Fibroblast of skin of back (primary cell): ENCODE data around the gene ARIH2.
A peak's percentile ranks its signal among the peaks of the same experiment; 100 is the strongest.

ENCODE experiments used
- DNase-seq: peaks from one replicate; pipeline ENCODE4 v3.0.0-alpha.2; 2013

Gene ARIH2

DNA sequence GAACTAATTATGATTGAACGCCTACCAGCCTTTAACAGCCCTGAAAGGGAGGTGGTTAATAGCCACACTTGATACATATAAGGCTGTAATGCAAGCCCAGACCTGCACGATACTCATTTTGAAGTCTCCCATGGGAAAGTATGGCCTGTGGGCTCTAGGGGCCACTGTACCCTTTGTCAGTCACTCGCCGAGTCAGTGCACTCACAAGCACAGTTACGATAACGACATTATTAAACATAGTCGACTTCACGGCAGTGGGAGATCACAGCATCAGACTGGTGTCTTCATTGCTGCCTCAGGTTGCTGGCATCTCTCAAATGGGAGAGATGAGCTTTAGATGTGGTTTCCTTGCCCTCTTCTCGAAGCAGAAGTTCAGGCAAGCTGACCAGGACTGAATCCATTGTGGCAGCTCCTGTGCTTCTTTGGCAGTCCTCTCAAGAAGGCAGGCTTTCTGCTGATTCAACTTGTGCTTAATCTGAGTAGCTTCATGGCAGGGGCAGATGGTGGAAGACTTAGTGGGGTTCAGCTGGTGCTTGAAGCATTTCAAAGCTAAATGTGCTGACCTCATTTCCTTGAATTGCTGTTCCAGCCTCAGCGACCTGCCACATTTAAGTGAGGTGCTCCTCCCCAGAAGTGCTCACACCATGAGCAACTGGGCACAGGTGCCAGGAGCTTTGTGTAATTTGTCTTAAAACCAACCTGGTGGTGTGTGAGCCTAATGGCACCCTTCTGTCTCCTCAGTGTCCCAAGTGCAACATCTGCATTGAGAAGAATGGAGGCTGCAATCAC lies 55.6 kb downstream of the ARIH2 start:
- no peak for DNase-seq

DNA sequence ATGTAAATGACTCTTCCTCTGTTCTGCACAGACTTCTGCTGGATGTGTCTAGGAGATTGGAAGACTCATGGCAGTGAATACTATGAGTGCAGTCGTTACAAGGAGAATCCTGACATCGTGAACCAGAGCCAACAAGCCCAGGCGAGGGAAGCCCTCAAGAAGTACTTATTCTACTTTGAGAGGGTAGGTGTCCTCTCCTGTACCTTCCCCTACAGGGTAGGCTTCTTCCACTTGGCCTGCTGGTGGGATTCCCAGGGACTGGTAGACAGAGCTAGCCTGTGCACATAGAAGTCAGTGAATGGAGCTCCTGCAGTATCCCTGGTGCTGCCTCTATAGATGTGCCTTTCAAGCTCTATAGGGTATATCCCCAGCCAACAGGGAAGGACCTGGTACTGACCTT lies 60.8 kb downstream of the ARIH2 start:
- no peak for DNase-seq

DNA sequence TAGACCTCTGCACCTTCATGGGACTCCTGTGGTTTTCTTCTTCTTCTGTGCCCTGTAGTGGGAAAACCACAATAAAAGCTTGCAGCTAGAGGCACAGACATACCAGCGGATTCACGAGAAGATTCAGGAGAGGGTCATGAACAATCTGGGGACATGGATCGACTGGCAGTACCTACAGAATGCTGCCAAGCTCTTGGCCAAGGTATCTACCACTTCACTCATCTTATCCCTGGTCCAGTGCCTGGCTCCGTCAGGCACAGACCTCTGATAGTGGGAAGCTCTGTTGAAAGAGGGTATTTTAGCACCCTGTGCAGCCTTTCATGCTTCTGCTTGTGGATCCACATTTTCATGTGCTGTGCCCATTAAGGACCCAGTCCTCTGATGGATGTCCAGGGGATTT lies 61.7 kb downstream of the ARIH2 start:
- no peak for DNase-seq

DNA sequence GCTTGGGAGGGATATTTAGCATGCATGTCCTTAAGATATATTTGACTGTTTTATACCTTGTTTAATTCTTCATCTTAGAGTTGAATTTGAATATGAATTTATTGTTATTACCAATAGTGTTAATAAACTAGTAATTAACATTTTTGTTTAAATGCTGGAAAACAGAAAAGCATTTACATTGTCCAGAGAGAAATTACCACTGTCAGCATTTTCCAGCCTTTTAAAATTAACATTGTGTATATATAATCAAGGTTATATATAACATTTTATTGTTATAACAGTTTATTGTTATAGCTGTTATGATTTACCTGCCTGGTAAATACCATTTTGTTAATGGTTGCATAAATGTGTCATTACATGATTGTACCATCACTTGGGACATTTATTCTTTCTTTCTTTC lies 63.4 kb downstream of the ARIH2 start:
- no peak for DNase-seq

DNA sequence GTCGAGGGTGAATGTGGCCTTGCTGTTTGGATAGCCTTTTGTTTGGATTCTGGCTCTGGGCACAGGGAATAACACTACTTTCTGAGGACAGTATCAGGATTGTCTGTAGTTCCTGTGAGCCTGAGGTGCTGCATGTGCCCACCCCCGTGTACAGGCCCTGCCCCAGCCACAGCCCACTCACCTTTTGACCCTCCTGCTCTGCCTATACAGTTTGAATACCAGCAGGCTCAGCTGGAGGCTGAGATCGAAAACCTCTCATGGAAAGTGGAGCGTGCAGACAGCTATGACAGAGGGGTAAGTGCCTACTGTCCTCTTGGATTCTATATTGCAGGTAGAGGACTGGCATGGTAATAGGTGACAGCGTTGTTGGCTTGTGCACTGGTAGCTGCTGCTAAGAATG lies 64.0 kb downstream of the ARIH2 start:
- DNase-seq, result no peak

DNA sequence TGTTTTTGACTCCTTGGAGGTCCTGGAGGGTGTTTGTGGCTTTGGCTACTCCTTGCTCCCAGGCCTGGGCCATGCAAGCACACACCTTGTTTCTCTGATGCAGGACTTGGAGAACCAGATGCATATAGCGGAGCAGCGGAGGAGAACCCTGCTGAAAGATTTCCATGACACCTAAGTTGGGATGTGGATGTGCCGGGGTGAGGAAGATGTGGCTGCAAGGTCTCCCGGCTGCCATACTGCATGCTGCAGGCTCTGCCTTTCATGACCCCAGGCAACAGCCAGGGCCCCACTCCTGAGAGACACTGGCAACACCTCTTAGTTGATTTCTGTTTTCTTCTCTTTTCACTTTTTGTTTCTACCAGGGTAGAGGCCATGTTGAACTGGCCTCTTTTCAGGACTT lies 64.5 kb downstream of the ARIH2 start:
- no peak for DNase-seq

DNA sequence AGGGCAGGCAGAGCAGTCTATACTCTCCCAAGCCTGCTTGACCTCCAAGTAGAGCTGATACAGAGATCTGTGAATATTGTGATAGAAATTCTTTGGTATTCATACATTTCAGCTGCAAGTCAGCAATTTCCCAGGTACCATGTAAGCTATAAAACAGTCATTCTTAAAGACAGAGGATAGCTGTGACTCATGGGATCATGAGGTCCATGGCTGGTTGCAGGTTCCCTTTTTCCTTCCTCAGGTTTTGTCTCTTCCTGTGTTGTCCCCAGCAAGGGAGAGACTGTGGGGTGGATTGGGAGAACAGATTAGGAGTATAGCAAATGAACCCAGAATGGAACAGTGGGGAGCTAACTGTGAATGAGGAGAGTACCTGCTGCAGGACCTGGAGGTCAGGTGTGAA lies 66.0 kb downstream of the ARIH2 start:
- no peak for DNase-seq

DNA sequence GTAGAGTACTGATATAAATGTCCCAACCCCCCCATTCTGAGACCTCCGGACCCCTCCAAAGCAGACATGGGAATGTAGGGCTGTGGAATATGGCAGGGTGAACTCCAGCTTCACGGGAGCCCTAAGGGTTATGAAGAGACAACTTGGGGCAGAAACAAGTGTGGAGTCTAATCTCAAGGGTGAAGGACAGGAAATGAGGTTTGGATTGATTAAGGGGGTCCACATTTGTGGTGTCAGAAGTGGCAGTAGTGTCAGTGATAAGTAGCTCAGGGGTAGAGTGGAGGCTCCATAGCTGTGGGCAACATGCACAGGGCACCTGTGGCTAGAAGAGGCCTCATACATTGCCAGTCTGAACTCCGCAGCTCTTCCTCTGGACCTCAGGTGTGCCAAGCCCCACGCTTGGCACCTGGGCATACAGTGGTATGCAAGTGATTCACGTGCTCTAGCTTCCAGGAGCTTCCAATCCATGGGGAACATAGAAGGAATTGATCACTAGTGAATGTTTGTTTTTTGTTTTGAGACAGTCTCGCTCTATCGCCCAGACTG lies 67.3 kb downstream of the ARIH2 start:
- no peak for DNase-seq

DNA sequence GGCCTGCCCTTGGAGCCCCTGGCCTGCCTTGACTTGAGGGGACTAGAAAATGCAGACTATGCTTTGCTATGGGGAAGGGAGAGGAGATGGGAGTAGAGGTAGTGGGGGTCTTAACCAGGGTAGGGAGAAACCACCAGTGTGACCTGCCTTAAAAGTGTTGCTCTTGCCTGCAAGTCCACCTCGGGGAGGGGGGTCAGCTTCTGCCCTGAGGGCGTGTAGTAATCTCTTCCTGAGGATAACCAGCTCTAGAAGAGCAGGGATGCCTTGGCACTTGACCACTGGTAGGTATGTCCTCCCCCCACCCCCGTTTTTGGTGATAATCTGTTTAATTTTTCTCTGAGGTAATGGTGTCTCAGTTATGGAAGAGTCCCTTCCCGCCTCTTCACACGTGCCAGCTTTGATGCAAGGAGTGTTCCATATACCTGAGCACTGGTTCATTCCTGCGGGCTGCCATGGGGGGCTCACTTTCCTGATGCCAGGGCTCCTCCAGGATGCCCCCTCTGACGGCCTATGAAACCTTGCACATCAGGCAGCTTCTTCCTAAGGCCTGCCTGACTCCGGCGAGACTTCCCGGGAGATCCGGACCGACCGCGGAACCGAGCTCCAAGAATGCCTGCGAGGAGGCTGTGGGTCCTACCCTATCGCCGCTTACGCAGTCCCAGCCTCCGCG lies 70.6 kb downstream of the ARIH2 start:
- DNase-seq, result no peak

DNA sequence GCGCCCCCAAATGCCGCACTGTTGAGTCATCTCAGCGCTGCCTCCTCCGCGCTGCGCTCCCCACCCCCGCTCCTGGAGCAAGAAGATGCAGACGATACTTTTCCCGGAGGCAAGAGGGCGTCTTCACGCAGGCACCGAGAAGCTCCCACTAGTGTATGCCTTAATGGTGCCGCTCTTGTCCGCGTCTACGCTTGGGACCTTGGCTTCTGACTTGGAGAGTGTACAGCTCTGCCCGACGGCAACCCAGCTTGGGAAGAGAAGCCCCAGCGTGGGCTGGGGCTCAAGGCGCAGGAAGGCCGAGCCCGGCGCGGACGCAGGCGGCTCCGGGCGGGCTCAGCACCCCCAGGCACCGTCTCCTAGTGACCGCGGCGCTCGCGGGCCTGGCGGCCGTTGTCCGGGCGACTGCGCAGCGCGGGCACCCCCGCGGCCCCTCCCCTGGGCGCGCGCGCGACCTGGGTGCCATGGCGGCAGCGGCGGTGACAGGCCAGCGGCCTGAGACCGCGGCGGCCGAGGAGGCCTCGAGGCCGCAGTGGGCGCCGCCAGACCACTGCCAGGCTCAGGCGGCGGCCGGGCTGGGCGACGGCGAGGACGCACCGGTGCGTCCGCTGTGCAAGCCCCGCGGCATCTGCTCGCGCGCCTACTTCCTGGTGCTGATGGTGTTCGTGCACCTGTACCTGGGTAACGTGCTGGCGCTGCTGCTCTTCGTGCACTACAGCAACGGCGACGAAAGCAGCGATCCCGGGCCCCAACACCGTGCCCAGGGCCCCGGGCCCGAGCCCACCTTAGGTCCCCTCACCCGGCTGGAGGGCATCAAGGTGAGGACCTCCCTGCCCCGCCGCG lies 71.4 kb downstream of the ARIH2 start, which contains the start of gene P4HTM:
Gene P4HTM, plus strand, starts transcription at position 446 of the 840 bp plus-strand sequence. Its CDS starts 16 bp downstream, at position 462.
- DNase-seq, result peak; percentile 93

DNA sequence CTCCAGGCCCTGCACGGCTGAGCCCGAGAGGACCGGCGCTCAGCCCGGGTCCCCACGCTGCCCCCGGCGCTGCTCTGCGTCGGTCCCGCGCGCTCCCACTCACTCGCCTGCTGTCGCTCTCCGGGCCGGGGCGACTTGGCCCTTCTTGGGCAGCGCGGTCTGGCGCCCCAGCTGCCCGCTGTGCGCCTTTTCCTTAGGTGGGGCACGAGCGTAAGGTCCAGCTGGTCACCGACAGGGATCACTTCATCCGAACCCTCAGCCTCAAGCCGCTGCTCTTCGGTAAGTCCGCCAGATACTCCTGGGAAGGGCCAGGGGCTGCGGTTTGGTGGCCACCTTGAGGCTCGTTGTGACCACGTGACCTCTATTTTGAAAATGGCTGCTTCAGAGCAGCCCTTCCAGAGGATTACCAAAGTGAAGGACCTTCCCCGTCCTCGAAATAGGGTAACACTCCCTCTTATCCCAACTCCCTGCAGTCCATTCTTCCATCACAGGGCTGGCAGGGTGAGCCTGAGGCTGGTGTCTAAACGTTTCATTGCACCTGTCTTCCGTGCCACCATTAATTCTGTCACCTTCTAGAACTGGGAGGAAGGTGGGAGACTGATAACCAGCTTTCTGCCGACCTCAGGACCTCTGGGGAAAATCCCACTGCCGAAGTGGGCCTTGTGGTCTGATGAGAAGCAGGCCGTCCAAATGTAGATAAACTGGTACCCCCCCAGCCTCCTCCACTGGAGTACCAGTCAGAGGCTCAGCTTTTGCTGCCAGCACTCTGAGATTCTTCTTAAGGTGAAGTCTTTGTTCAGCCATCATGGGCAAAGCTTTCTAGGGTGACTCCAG lies 72.2 kb downstream of the ARIH2 start:
- DNase-seq, result peak; percentile 18

DNA sequence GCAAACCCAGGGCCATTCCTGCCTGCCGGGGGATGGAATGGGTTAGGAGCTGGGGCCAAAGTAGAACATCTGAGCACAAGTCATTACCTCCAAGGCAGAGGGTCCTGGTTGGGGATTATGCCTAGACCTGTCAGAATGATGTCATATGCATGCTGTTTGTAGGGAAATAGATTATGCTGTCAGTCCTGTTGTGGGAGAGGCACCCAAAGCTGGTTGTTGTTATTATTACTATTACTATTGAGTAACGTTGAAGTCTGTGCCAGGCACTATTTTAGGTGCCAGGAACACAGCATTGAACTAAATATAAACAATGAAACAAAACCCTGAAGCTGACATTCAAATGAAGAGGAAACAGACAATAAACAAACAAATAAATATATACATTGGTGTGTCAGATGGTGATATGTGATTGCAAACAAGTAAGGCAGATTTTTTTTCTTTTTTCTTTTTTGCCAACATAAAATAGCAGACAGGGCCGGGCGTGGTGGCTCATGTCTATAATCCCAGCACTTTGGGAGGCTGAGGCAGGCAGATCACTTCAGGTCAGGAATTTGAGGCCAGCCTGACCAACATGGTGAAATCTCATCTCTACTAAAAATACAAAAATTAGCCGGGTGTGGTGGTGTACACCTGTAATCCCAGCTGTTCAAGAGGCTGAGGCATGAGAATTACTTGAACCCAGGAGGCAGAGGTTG lies 73.4 kb downstream of the ARIH2 start:
- no peak for DNase-seq

DNA sequence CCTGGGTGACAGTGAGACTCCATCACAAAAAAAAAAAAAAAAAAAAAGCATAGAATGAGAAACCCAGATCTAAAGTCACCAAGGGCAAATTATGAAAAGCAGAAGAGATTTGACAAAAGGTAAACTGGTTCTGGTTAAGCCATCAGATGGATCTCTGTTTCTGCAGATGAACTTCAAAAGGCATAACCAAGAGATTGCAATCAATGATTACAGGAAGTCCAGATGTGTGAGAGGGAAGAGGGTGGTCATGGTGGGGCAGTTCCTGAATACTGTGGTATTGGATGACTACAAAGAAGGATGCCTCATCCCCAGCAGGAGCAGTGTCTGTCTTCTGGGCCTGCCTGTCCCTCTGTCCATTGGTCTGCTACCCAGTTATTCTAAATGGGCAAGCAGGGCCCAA lies 75.2 kb downstream of the ARIH2 start:
- no peak for DNase-seq

DNA sequence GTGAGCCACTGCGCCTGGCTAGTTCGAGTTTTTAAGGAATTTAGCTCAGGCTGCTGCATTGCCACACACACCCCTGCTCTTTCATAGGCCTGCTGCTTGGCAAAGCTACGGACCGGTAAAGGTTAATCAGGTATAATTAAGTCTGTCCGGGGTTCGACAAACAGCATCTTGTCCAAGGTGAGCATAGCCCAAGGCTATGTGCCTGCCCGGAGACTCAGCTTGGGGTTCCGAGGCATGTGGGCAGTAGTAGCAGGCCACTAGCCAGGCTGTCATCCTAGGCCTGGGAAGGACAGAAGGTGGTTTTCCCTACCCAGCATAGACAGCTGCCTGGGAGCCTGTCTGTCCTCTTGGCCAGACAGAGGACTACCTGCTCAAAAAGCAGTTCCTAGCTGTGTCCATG lies 78.0 kb downstream of the ARIH2 start:
- DNase-seq, result no peak

DNA sequence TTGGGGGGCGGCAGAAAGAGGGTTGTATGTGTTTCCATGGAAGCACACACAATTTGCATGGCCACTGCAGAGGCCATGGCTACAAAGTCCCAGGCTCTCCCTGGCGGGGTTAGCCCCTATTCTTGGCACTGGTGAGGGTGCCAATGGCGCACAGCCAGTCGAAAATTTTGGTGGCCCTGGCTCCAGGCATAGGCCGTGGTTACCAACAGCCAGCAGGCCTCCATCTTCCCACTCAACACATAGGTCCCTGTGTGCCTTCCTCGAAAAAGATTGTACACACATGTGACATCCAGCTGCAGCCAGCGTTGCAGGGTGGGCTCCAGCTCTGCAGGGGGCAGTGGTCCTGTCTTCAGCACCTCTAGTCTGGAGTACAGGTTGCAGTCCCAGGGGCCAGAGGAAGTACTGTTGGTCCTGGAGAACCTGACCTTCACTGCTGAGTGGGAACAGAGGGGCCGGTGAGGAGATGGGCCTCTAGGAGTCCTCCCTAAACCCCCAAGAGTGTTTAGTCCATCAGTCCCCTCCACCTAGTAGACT lies 78.5 kb downstream of the ARIH2 start:
- DNase-seq, result no peak

DNA sequence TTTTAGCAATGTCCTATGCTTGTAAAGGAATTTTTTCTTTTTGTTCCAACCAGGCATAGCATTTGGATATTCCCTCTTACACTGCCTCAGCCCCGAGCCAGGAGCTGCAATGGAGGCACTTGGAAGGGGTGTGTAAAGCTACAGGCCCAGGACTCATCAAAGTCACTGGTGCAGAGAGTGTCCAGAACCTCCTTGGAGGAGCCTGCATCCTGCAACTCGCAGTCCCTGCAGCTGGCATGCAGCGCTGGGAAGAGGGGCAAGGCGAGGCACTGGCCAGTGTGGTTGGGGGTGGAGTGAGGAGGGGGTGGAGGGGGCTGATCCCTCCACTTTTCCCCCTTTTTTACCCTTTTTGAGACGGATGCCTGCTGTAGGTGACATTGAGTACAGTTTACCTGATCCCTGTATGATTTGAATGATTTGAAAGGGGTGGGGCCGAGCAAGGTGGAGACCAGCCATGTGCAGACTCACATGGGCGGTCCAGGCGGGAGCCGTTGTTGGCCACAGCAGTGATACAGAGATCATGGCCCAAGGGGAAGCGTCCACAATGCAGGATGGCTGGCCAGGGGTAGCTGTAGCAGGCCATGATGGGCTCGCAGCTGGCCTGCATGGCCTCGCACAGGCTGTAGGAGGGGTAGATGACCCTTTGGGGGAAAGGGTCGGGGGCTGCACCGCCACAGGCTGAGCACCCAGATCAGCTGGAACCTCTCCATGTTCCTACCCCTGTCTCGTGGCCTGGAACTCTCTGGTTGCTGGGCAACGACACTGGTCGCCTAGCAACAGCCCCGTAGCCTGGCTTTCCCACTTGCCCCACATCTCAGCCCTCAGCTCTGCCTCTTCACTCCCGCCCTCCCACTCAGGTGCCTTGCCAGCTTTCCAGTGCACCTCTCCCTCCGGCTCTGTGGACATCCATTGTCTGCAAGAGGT lies 79.3 kb downstream of the ARIH2 start:
- no peak for DNase-seq

DNA sequence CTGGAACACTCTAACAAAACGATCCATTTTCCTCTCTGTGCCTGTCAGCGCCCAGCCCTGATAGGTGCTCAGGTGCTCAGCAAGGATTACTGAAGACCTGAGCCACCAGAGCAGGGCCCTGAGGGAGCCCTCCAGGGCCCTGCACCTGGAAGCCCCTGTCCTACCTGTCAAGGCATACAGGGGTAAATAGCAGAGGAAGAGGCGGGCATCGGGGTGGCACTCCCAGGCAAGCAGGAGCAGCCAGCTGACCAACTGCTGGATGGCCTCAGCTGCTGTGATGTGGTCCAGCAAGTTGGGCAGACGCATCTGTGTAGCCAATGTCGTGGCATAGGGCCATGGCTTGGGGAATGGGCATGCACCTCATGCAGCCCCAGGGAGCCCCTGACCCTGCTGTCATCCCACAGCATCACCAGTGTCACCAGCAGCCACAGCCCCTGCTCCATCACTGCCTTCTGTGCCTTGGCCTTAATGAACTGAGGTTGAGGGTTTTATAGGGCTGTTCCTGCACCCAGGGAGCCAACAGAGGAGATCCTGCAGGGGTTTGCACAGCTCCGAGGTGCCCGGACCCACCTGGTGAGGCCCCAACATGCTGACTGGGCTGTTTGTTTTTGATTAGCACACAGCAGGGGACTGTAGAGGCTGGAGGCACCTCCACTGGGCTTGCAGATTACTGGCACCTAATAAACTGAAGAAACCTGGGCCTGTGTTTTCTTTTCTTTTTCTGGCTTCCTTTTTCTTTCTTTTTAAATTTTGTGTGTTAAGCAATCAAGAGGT lies 80.6 kb downstream of the ARIH2 start:
- DNase-seq, result no peak

DNA sequence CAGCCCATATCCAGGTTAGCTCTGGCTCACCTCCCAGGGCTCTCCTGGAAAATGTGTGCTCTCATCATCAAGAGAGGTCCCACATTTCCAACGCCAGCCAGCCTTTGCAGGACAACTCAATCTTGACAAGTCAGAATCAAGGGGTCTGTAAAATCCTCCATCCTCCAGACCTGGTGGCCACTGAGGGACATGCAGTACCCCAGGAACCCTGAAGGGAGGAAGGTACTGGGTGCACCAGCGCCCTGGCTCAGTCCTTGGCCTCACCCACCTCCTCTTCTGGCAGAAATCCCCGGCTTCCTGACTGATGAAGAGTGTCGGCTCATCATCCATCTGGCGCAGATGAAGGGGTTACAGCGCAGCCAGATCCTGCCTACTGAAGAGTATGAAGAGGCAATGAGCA lies 82.5 kb downstream of the ARIH2 start:
- DNase-seq, result no peak
